Fibroblast of skin of right biceps (primary cell): Measurements from ENCODE around the gene TNRC18.
"Not testable (repeated sequence)": the region's sequence is repeated elsewhere in the genome, so short reads cannot be mapped to it uniquely, and the experiment has no call there.

Source experiments
- DNase-seq: peaks from one replicate; pipeline ENCODE4 v3.0.0-alpha.2; 2013

Gene TNRC18

DNA sequence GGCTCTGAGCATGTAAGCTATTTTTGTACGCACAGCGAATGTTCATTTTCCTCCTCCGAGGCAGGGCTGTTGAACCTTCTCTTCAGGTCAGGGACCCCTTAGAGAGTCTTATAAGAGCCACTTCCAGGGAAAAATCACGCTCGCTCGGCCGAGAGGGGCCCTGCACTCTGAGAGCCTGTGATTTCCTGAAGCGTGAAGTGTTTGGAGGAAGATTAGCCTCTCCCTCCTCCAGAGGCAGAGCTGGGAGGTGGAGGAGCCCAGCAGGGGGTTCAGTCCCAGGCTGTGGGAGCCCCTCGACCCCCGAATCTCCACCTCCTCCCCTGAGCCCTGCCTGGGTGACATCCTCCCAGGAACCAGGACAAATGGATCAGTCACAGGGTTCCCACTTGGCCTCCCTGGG lies 160.6 kb downstream of the TNRC18 start:
- DNase-seq: not testable (repeated sequence)

DNA sequence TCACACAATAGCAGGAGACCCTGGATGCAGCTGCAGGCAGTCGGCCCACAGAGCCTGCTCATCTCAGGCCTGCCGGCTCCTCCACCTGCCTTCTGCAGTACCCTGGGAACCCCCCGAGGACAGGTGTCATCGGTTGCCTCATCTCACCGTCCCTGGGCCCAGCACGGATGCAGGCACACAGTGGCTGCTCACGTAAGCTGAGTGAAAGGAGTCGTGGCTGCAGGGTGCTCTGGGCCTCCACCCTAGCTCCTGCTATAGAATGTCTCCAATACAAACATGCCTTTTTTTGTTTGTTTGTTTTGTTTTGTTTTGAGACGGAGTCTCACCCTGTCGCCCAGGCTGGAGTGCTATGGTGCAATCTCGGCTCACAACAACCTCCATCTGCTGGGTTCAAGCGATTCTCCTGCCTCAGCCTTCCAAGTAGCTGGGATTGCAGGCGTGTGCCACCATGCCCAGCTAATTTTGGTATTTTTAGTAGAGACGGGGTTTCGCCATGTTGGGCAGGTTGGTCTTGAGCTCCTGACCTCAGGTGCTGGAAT lies 163.0 kb downstream of the TNRC18 start:
- DNase-seq: not testable (repeated sequence)
